ENCODE measurements around the gene SLC12A7.

SLC12A7 gene

GRCh38 chr5:1107167-1108022 is 4.5 kb downstream of the SLC12A7 start:
- Histone ChIP-seq H3K4me3 (ENCODE audit: low read length) (no peak overlapping the region), H3K36me3 (ENCODE audit: insufficient read depth, low read length) (peaks cover 4% of the 10 kb centered on the region), H2AFZ (ENCODE audit: low read depth, low read length) (no peak overlapping the region), H3K27me3 (ENCODE audit: insufficient read depth, low read length) (no peaks in the 10 kb centered on the region), H3K4me1 (ENCODE audit: insufficient read depth, low read length) (peaks cover 14% of the 10 kb centered on the region), H3K9me3 (ENCODE audit: low read length) (no peaks in the 10 kb centered on the region)

DNA sequence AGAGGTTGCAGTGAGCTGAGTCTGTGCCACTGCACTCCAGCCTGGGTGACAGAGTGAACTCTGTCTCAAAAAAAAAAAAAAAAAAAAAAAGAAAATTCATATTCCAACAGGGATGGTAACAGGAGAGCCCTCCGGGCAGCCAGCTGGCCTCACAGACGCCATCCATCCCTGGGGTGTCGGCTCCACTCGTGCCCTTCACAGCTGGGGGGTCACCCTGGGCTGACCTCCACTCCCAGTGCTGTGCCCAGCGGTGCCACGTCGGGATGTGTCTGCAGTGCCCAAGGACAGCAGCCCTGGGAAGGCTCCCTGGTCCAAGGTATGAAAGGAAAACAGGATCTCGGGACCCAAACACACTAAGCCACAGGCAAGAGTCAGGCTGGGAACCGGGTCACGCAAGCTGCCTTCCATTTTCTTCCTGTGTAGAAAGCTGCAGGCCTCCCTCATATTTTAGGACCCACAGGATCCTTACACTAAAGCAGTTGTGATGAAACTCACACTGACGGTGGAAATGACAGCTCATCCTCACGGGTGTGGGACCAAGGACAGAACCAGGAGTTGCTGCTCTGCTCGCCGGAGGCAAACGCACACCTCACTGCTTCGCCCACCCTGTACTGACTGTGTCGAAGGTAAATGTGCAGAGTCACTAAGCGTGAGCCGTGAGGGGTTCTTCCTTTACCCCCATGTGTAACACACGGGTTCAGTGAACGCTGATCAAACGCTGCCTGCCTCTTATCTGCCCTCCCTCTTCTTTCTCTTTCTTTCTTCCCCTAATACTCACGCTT is 5.3 kb downstream of the SLC12A7 start:
- Histone ChIP-seq H3K4me1 (ENCODE audit: insufficient read depth, low read length) (peaks cover 22% of the 10 kb centered on the region), H3K9me3 (ENCODE audit: low read length) (no peaks in the 10 kb centered on the region), H2AFZ (ENCODE audit: low read depth, low read length) (no peak overlapping the region), H3K27me3 (ENCODE audit: insufficient read depth, low read length) (no peaks in the 10 kb centered on the region), H3K36me3 (ENCODE audit: insufficient read depth, low read length) (peaks cover 4% of the 10 kb centered on the region), H3K4me3 (ENCODE audit: low read length) (no peak overlapping the region)

DNA sequence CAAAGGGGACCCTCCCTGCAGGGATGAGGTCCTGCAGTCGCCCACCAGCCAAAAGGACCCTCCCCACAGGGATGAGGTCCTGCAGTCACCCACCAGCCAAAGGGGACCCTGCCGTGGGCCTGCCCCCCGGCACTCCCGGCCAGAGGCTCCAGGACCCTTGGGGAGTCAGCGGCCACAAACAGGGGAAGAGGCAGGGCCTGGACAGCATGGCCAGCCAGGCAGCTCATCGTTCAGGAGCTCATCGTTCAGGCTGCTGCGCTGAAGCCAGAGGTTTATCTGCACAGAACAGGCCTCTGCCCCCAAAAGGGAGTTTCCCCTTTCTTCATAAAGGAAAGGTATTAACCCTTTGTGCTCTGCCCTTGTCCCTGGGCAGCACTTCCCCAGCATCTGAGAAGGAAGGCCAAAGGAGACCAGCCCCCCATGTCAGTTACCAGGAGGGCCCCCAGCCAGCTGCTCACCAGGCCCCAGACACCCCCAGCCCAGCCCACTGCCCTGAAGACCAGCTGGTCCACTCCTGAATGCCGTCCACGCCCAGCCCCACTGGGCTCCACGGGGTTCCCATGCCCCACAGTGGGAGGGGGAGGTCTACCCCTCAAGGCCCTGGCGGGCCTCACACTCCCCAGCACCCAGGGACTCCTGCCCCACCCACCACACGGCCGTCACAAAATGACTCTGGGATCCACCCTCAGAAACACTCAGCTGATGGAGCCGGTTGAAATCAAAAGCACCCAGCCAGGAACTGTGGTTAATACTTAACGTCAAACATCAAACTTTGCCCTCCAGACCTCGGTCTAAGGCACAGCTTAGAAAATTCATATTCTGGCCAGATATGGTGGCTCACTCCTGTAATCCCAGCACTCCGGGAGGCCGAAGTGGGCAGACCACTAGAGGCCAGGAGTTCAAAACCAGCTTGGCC is 6.3 kb downstream of the SLC12A7 start:
- Histone ChIP-seq H3K9me3 (ENCODE audit: low read length) (no peaks in the 10 kb centered on the region), H3K36me3 (ENCODE audit: insufficient read depth, low read length) (peaks cover 4% of the 10 kb centered on the region), H3K4me1 (ENCODE audit: insufficient read depth, low read length) (peaks cover 17% of the 10 kb centered on the region), H3K27me3 (ENCODE audit: insufficient read depth, low read length) (no peaks in the 10 kb centered on the region), H3K4me3 (ENCODE audit: low read length) (no peak overlapping the region), H2AFZ (ENCODE audit: low read depth, low read length) (no peak overlapping the region)

- H3K4me1 ChIP-seq (ENCODE audit: insufficient read depth, low read length), result peaks cover 14% of the 10 kb centered on the region
- H3K9me3 ChIP-seq (ENCODE audit: low read length), result no peaks in the 10 kb centered on the region
- no peaks in the 10 kb centered on the region for H3K27me3 ChIP-seq (ENCODE audit: insufficient read depth, low read length)
- no peak overlapping the region for H2AFZ ChIP-seq (ENCODE audit: low read depth, low read length)
- H3K4me3 ChIP-seq (ENCODE audit: low read length), result no peak overlapping the region
- peaks cover 4% of the 10 kb centered on the region for H3K36me3 ChIP-seq (ENCODE audit: insufficient read depth, low read length)
Measured at GRCh38 chr5:1104327-1105006, 7.4 kb downstream of the SLC12A7 start.

DNA sequence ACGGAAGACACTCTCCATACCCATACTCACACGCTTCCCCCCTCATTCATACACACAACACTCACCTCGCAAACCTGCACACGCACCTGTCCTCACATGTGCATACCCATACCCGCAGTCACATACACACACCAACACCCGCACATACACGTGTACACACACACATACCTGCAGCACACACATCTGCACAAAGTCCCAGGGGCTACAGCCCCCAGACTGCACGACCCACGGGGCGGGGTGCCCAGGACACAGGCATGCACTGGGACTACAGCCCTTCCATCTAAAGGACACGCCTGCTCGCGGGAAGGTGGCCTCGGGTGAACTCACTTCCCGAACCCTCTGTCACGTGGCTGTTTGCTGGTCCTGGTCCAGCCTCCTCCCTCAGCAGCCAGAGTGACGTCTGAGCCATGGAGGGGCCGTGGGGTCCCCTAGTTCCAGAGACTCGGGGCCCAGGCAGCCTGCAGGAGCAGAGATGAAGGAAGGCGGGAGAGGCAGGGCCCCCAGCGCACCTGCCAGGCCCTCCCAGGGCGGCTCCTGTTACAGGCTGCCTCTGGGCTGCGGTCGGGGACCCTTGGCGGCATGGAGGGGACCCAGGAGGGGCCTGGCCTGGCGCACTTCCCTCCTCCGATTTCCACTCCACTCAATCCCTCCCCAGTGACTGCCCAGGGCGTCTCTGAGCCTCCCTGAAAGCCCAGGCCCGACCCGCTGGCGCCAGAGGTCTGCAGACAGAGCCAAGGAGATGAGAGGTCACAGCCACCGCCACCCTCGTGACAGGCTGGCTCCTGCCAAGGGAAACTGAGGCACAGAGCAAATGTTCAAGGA is 8.1 kb downstream of the SLC12A7 start:
- peaks cover 4% of the 10 kb centered on the region for H3K36me3 ChIP-seq (ENCODE audit: insufficient read depth, low read length)

GRCh38 chr5:1103093-1103492 is 8.8 kb downstream of the SLC12A7 start:
- H3K27me3 ChIP-seq (ENCODE audit: insufficient read depth, low read length), result no peaks in the 10 kb centered on the region
- H3K36me3 ChIP-seq (ENCODE audit: insufficient read depth, low read length), result peaks cover 4% of the 10 kb centered on the region
- H3K9me3 ChIP-seq (ENCODE audit: low read length), result no peaks in the 10 kb centered on the region
- H3K4me3 ChIP-seq (ENCODE audit: low read length), result no peak overlapping the region
- H2AFZ ChIP-seq (ENCODE audit: low read depth, low read length), result no peak overlapping the region
- H3K4me1 ChIP-seq (ENCODE audit: insufficient read depth, low read length), result peaks cover 14% of the 10 kb centered on the region

More for the DNA sequence above, 8.1 kb downstream of the SLC12A7 start:
- no peak overlapping the region for H2AFZ ChIP-seq (ENCODE audit: low read depth, low read length)
- no peaks in the 10 kb centered on the region for H3K27me3 ChIP-seq (ENCODE audit: insufficient read depth, low read length)
- no peaks in the 10 kb centered on the region for H3K9me3 ChIP-seq (ENCODE audit: low read length)
- no peak overlapping the region for H3K4me3 ChIP-seq (ENCODE audit: low read length)
- peaks cover 14% of the 10 kb centered on the region for H3K4me1 ChIP-seq (ENCODE audit: insufficient read depth, low read length)

DNA sequence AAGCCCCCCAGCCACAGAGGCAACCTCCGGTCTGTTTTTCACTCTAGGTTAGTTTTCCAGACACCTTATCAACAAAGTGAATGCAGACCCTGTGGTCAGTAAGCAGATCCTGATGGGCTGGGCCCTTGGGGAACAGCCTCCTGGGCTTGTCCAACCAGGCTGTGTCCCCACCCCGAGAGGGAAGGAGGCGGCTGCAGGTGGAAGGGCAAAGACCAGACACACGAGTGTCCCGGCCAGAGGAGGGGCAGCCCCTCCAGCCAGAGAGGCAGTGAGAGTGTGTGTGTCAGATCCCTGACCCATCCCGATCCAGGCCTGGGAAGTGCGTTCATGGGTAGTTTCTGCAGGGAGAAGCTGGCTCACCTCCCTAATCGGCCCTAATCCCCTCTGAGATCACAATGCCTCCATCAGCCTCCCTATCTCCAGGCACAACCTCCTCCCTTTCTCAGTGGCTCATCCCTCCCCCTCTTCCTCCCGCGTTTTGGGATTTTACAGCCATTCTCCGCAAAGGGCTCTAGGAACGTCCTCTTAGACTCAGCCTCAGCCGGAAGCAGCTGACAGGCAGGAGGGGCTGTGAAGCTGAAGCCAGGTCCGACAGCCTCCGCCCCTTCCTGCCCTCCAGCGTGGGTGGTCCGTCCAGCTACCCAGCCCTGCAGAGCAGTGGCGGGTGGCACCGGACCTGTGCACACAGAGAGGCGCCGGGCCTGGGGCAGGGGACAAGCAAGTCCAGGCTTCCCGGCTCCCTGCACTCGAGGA is 9.7 kb downstream of the SLC12A7 start:
- no peaks in the 10 kb centered on the region for H3K27me3 ChIP-seq (ENCODE audit: insufficient read depth, low read length)
- peak overlapping the region; percentile 20 for H2AFZ ChIP-seq (ENCODE audit: low read depth, low read length)
- H3K4me3 ChIP-seq (ENCODE audit: low read length), result peak overlapping the region; percentile 31
- no peaks in the 10 kb centered on the region for H3K9me3 ChIP-seq (ENCODE audit: low read length)
- H3K4me1 ChIP-seq (ENCODE audit: insufficient read depth, low read length), result peaks cover 21% of the 10 kb centered on the region
- H3K36me3 ChIP-seq (ENCODE audit: insufficient read depth, low read length), result peaks cover 4% of the 10 kb centered on the region

GRCh38 chr5:1100664-1101574 is 10.9 kb downstream of the SLC12A7 start:
- Histone ChIP-seq H3K4me3 (ENCODE audit: low read length) (no peak overlapping the region), H3K9me3 (ENCODE audit: low read length) (no peaks in the 10 kb centered on the region), H3K36me3 (ENCODE audit: insufficient read depth, low read length) (no peaks in the 10 kb centered on the region), H2AFZ (ENCODE audit: low read depth, low read length) (no peak overlapping the region), H3K4me1 (ENCODE audit: insufficient read depth, low read length) (peaks cover 23% of the 10 kb centered on the region), H3K27me3 (ENCODE audit: insufficient read depth, low read length) (no peaks in the 10 kb centered on the region)

GRCh38 chr5:1099926-1100663 is 11.8 kb downstream of the SLC12A7 start:
- no peaks in the 10 kb centered on the region for H3K9me3 ChIP-seq (ENCODE audit: low read length)
- peaks cover 23% of the 10 kb centered on the region for H3K4me1 ChIP-seq (ENCODE audit: insufficient read depth, low read length)
- peaks cover 2% of the 10 kb centered on the region for H3K36me3 ChIP-seq (ENCODE audit: insufficient read depth, low read length)
- no peak overlapping the region for H3K4me3 ChIP-seq (ENCODE audit: low read length)
- H3K27me3 ChIP-seq (ENCODE audit: insufficient read depth, low read length), result no peaks in the 10 kb centered on the region
- H2AFZ ChIP-seq (ENCODE audit: low read depth, low read length), result no peak overlapping the region

GRCh38 chr5:1098986-1099597 is 12.8 kb downstream of the SLC12A7 start:
- H3K36me3 ChIP-seq (ENCODE audit: insufficient read depth, low read length), result peaks cover 2% of the 10 kb centered on the region
- no peak overlapping the region for H2AFZ ChIP-seq (ENCODE audit: low read depth, low read length)
- H3K27me3 ChIP-seq (ENCODE audit: insufficient read depth, low read length), result no peaks in the 10 kb centered on the region
- H3K4me1 ChIP-seq (ENCODE audit: insufficient read depth, low read length), result peaks cover 23% of the 10 kb centered on the region
- H3K9me3 ChIP-seq (ENCODE audit: low read length), result no peaks in the 10 kb centered on the region
- H3K4me3 ChIP-seq (ENCODE audit: low read length), result no peak overlapping the region
